H1 (cell line): ENCODE results near the gene RER1. TPM values are rescaled to one million over a fixed set of nuclear protein-coding genes. Genes with fewer than 3 reads are reported as not detected.

Experiments used
- ATF2 ChIP-seq: IDR thresholded peaks from 2 replicates; pipeline ENCODE4 v1.6.1; 2012; ENCODE audit warnings: low read length, inconsistent platforms
- CTCF ChIP-seq, 3 experiments: IDR thresholded peaks; 1 replicate in 2 of 3; 2 replicates in 1 of 3; pipeline versions ENCODE4 v1.5.1 to v1.6.1; 2011; ENCODE audit warnings: low read length in 3 of 3, mild to moderate bottlenecking in 3 of 3, inconsistent platforms in 2 of 3, low read depth in 1 of 3, moderate library complexity in 1 of 3; ENCODE audit not compliant: insufficient read depth in 1 of 3; ENCODE audit errors: control extremely low read depth in 1 of 3
- EP300 ChIP-seq, 2 experiments: IDR thresholded peaks; 1 replicate in 1 of 2; 2 replicates in 1 of 2; pipeline ENCODE4 v1.6.1; 2011 to 2012; ENCODE audit warnings: low read depth in 2 of 2, low read length in 2 of 2, mild to moderate bottlenecking in 2 of 2, borderline replicate concordance in 1 of 2, inconsistent platforms in 1 of 2, moderate library complexity in 1 of 2
- EZH2 ChIP-seq: fragments of 200-600 bp; sonication (generic); IDR thresholded peaks from 2 replicates; pipeline ENCODE4 v1.7.1; 2012; ENCODE audit warnings: low read depth, mild to moderate bottlenecking, moderate library complexity, low read length, inconsistent platforms; ENCODE audit not compliant: severe bottlenecking
- POLR2A ChIP-seq, 2 experiments: IDR thresholded peaks; 1 replicate in 1 of 2; 2 replicates in 1 of 2; pipeline ENCODE4 v1.6.1; 2011; ENCODE audit warnings: low read depth in 2 of 2, low read length in 2 of 2, mild to moderate bottlenecking in 2 of 2; ENCODE audit errors: control extremely low read depth in 1 of 2
- RNF2 ChIP-seq: fragments of 200-900, 300-1000 bp; sonication (generic); IDR thresholded peaks from 2 replicates; pipeline ENCODE4 v1.7.1; 2016; ENCODE audit warnings: borderline replicate concordance, low read depth, mild to moderate bottlenecking, antibody characterized with exemption, low read length; ENCODE audit not compliant: poor library complexity, severe bottlenecking; ENCODE audit errors: missing control alignments
- SAP30 ChIP-seq: fragments of 300-600 bp; sonication (generic); IDR thresholded peaks from 2 replicates; pipeline ENCODE4 v1.7.1; 2012; ENCODE audit warnings: low read length, moderate library complexity, mild to moderate bottlenecking, inconsistent platforms; ENCODE audit not compliant: insufficient read depth, insufficient replicate concordance
- SP1 ChIP-seq: IDR thresholded peaks from 2 replicates; pipeline ENCODE4 v1.6.1; 2011; ENCODE audit warnings: low read depth, low read length
- polyA plus RNA-seq, 7 experiments: library from polyadenylated mRNA; depleted of rRNA in 3 of 7; stranded (reverse) in 5 of 7; unstranded in 2 of 7; fragments of >200 nt in 5 of 7; fragments of 200-250 nt in 2 of 7; gene quantifications; 1 replicate in 5 of 7; 2 replicates in 1 of 7; 4 replicates in 1 of 7; pipeline versions ENCODE4 v1.2.1 to v1.2.3, GENCODE V29; 2011 to 2013; ENCODE audit warnings: missing spikeins in 2 of 7, mixed read lengths in 2 of 7
- total RNA-seq: library from RNA; stranded (reverse); fragmentation: NEBNext Ultra II Directional; extraction: Animal tissue kit (Norgen Biotek cat#: 25700); gene quantifications from 2 replicates; pipeline ENCODE4 v1.2.1, GENCODE V29; 2021

The RER1 gene
- total and polyA plus RNA-seq, 2 of the 8 experiments (the other 6 are each of a cell fraction or from before 2014, with no cell fraction given) = 102 to 134 TPM

- TF ChIP-seq SAP30 = no peak
- TF ChIP-seq EZH2 = peak; percentile 50
- TF ChIP-seq EP300 (IDR thresholded peaks at IDR 0.05; ENCODE audit: borderline replicate concordance in 1 of 2, low read depth in 2 of 2, low read length in 2 of 2) = no peak
- TF ChIP-seq RNF2 = peak; percentile 27
- TF ChIP-seq POLR2A (IDR thresholded peaks at IDR 0.05; ENCODE audit: control extremely low read depth in 1 of 2, low read depth in 2 of 2, low read length in 2 of 2) = no peak
- no peak for TF ChIP-seq ATF2
- peak in 2 of 3 experiments; percentile 24 to 54; a peak in 3 of 4 replicates for TF ChIP-seq CTCF (IDR thresholded peaks at IDR 0.05; ENCODE audit: control extremely low read depth in 1 of 3, insufficient read depth in 1 of 3, low read depth in 1 of 3, low read length in 3 of 3)
- TF ChIP-seq SP1 = no peak
- TF ChIP-seq, all 59 proteins: peak for 5
These were observed 51.9 kb downstream of the RER1 start (continued) for GRCh38 chr1:2443277-2444137.
